ENCODE data around the gene ERCC8. TPM values are rescaled to one million over a fixed set of nuclear protein-coding genes. Genes with fewer than 3 reads are reported as not detected.

The ERCC8 gene
- total and polyA plus RNA-seq, 2 of the 8 experiments (the other 6 are each of a cell fraction or from before 2014, with no cell fraction given) = 17.3 TPM

DNA sequence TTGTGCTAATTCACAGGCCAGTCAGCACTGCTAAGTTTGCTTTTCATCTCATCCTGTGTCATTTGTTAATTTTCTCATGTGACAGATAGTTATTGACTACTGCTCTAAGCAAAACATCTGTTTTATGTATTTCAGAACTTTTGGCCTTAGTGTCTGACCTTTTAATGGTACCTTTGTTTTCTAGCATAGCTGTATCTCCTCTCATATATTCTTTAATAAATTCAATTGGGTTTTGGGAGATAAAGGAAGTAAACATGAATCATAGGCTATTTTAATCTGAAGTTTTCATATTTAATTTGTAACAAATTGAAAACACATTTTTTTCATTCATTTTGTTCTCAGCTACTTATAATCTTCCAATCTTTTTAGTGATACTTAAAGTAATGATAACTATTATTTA is 13.2 kb upstream of the ERCC8 start:
- Histone ChIP-seq H3K36me3 (ENCODE audit: control insufficient read depth in 2 of 4, insufficient read depth in 4 of 4, low read length in 3 of 4) (no peaks in the 10 kb centered on the region), H2AFZ (ENCODE audit: low read length) (no peak overlapping the region), H4K8ac (ENCODE audit: extremely low read depth, insufficient read depth, low read length) (no peak overlapping the region), H3K18ac (ENCODE audit: extremely low read depth, low read length) (no peak overlapping the region), H3K4me3 (ENCODE audit: extremely low read depth in 1 of 4, insufficient read depth in 2 of 4, low read depth in 3 of 4, low read length in 4 of 4) (no peak overlapping the region), H2BK120ac (replicated peaks; ENCODE audit: low read depth, low read length) (no peak overlapping the region), H2BK12ac (ENCODE audit: low read depth, low read length) (no peak overlapping the region), H4K5ac (ENCODE audit: insufficient read length, low read depth, low read length) (no peak overlapping the region), H4K91ac (replicated peaks; ENCODE audit: insufficient read length, low read length) (no peak overlapping the region), H3K9ac (replicated peaks in 1 of 4; ENCODE audit: extremely low read depth in 1 of 4, low read depth in 3 of 4, low read length in 3 of 4) (no peak overlapping the region), H3K4ac (replicated peaks; ENCODE audit: insufficient read length, low read depth, low read length) (no peak overlapping the region), H2BK20ac (ENCODE audit: low read length) (no peak overlapping the region), H3K56ac (replicated peaks; ENCODE audit: insufficient read length, low read depth, low read length) (no peak overlapping the region), H3K23ac (ENCODE audit: insufficient read length) (no peak overlapping the region), H2BK15ac (ENCODE audit: low read length) (no peak overlapping the region), H3K27ac (ENCODE audit: low read depth, low read length) (no peak overlapping the region), H3K79me2 (ENCODE audit: control insufficient read depth in 1 of 2, insufficient read depth in 2 of 2, low read length in 2 of 2) (peaks cover 0 to 26% of the 10 kb centered on the region in 2 experiments; a peak in 3 of 4 replicates), H3K27me3 (replicated peaks in 1 of 4; ENCODE audit: control insufficient read depth in 3 of 4, extremely low read depth in 1 of 4, insufficient read depth in 3 of 4, low read length in 3 of 4) (no peaks in the 10 kb centered on the region), H3K23me2 (ENCODE audit: low read depth, low read length) (no peaks in the 10 kb centered on the region), H2AK5ac (ENCODE audit: low read depth, low read length) (no peak overlapping the region), H3K14ac (ENCODE audit: insufficient read length) (no peak overlapping the region), H3K4me1 (replicated peaks in 1 of 4; ENCODE audit: control insufficient read depth in 3 of 4, insufficient read depth in 4 of 4, low read length in 3 of 4) (no peaks in the 10 kb centered on the region), H3K9me3 (ENCODE audit: insufficient read depth in 2 of 2, low read depth in 1 of 2, low read length in 1 of 2) (0 out of 4 replicates have a peak, but pooled peaks cover 0 to 6% of the 10 kb centered on the region in 2 experiments), H3K4me2 (ENCODE audit: insufficient read depth in 1 of 2, low read depth in 2 of 2, low read length in 2 of 2) (no peak overlapping the region), H2BK5ac (ENCODE audit: low read depth, low read length) (no peak overlapping the region), H3K79me1 (ENCODE audit: low read depth, low read length) (no peaks in the 10 kb centered on the region), H4K20me1 (replicated peaks in 1 of 2; ENCODE audit: control insufficient read depth in 1 of 2, insufficient read depth in 2 of 2, low read length in 2 of 2) (no peaks in the 10 kb centered on the region)
- CTCF ChIA-PET (ENCODE audit: partially characterized antibody) = interaction anchor here (0.7 kb wide), 1 partner anchor 12 kb away, joined by 3 read pairs; no protein-coding TSS in a partner anchor
- DNase-seq (ENCODE audit: low read depth in 1 of 2, low spot score in 2 of 2) = no peak
- FAIRE-seq = no peak
- POLR2A ChIA-PET (ENCODE audit: partially characterized antibody) = no interaction called here
- TF ChIP-seq SP4 (IDR thresholded peaks at IDR 0.05; ENCODE audit: low read length) (no peak), GABPA (IDR thresholded peaks at IDR 0.05; ENCODE audit: borderline replicate concordance, insufficient read depth, low read length) (no peak), BRCA1 (IDR thresholded peaks at IDR 0.05; ENCODE audit: low read depth, low read length) (no peak), CREB1 (IDR thresholded peaks at IDR 0.05) (no peak), SUZ12 (IDR thresholded peaks at IDR 0.05; ENCODE audit: low read length) (no peak), SIRT6 (IDR thresholded peaks at IDR 0.05; ENCODE audit: low read length) (no peak), EZH2 (IDR thresholded peaks at IDR 0.05; ENCODE audit: low read depth, low read length, severe bottlenecking) (no peak), EGR1 (IDR thresholded peaks at IDR 0.05; ENCODE audit: borderline replicate concordance, low read depth, low read length) (no peak), CHD2 (IDR thresholded peaks at IDR 0.05; ENCODE audit: low read length) (no peak), SIN3A (conservative IDR thresholded peaks at IDR 0.05 in 1 of 2, IDR thresholded peaks at IDR 0.05 in 1 of 2; ENCODE audit: low read depth in 1 of 2, low read length in 2 of 2) (no peak)
